ENCODE results near the gene TMA7B. TPM values are rescaled to one million over a fixed set of nuclear protein-coding genes. Genes with fewer than 3 reads are reported as not detected.

The TMA7B gene
- total and polyA plus RNA-seq, 2 donors (not counting 1 experiment from before 2014, with no cell fraction given), result 0.85 to 1.4 TPM

GRCh38 chr22:39926753-39927152 lies 33.4 kb upstream of the TMA7B start:
- H3K4me3 Mint-ChIP-seq, result no peak overlapping the region
- H3K4me1 Mint-ChIP-seq, result peaks cover 36% of the 10 kb centered on the region
- ChIA-PET POLR2A (no interaction called here), CTCF (interaction anchor here (0.8 to 1.9 kb wide), 3 partner anchors 9 to 31 kb away, joined by 3 to 4 read pairs (median 3); no protein-coding TSS in a partner anchor)
- peak overlapping the region; percentile 37 for H3K4me2 ChIP-seq (replicated peaks; ENCODE audit: low read depth, low read length, poor library complexity, severe bottlenecking)
- 83% methylated on average over 2 of the region's 5 CpGs for WGBS (ENCODE audit: insufficient coverage)
- H2AFZ ChIP-seq (ENCODE audit: insufficient read depth, low read depth, low read length, poor library complexity, severe bottlenecking), result no peak overlapping the region
- H3K9me3 Mint-ChIP-seq (ENCODE audit: insufficient read depth), result no peaks in the 10 kb centered on the region
- ATAC-seq (ENCODE audit: low read depth) (no peak), DNase-seq (no peak)
- no peaks in the 10 kb centered on the region for H3K27me3 ChIP-seq (replicated peaks in 1 of 4; ENCODE audit: control extremely low read depth in 1 of 4, control insufficient read depth in 3 of 4, insufficient read depth in 4 of 4, low read length in 3 of 4)
- intact Hi-C loops (cut with micrococcal nuclease), result no loop called here
- no peak overlapping the region for H3K4me3 ChIP-seq (ENCODE audit: control extremely low read depth in 1 of 5, extremely low read depth in 1 of 5, insufficient read depth in 1 of 5, low read depth in 2 of 5, low read length in 4 of 5)
- peaks cover 3% of the 10 kb centered on the region for H4K20me1 ChIP-seq (ENCODE audit: control insufficient read depth, insufficient read depth, low read length, poor library complexity, severe bottlenecking)
- peaks cover 3% of the 10 kb centered on the region in 2 experiments for H3K36me3 ChIP-seq (replicated peaks in 1 of 2; ENCODE audit: control extremely low read depth in 1 of 2, control insufficient read depth in 1 of 2, extremely low read depth in 1 of 2, insufficient read depth in 2 of 2, low read length in 1 of 2)
- H3K27ac Mint-ChIP-seq, result no peak overlapping the region
- H3K9me3 ChIP-seq (ENCODE audit: control extremely low read depth in 1 of 3, control insufficient read depth in 2 of 3, insufficient read depth in 1 of 3, low read length in 2 of 3), result no peaks in the 10 kb centered on the region
- no peak overlapping the region for H3K27ac ChIP-seq (ENCODE audit: low read length in 2 of 2)
- H3K4me1 ChIP-seq (ENCODE audit: control insufficient read depth in 2 of 2, insufficient read depth in 2 of 2, low read length in 2 of 2), result peaks cover 24 to 41% of the 10 kb centered on the region in 2 donors
- TF ChIP-seq, protein P1, sequence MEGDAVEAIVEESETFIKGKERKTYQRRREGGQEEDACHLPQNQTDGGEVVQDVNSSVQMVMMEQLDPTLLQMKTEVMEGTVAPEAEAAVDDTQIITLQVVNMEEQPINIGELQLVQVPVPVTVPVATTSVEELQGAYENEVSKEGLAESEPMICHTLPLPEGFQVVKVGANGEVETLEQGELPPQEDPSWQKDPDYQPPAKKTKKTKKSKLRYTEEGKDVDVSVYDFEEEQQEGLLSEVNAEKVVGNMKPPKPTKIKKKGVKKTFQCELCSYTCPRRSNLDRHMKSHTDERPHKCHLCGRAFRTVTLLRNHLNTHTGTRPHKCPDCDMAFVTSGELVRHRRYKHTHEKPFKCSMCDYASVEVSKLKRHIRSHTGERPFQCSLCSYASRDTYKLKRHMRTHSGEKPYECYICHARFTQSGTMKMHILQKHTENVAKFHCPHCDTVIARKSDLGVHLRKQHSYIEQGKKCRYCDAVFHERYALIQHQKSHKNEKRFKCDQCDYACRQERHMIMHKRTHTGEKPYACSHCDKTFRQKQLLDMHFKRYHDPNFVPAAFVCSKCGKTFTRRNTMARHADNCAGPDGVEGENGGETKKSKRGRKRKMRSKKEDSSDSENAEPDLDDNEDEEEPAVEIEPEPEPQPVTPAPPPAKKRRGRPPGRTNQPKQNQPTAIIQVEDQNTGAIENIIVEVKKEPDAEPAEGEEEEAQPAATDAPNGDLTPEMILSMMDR (IDR thresholded peaks at IDR 0.05), result no peak
- TF ChIP-seq EZH2 (IDR thresholded peaks at IDR 0.05; ENCODE audit: borderline replicate concordance, insufficient read depth, low read depth, low read length, poor library complexity, severe bottlenecking), result no peak
- peaks cover 7% of the 10 kb centered on the region for H3K27me3 Mint-ChIP-seq
- H3K9ac ChIP-seq (ENCODE audit: low read length), result no peak overlapping the region
- peaks cover 72% of the 10 kb centered on the region for H3K79me2 ChIP-seq (ENCODE audit: control insufficient read depth, insufficient read depth, low read length)

DNA sequence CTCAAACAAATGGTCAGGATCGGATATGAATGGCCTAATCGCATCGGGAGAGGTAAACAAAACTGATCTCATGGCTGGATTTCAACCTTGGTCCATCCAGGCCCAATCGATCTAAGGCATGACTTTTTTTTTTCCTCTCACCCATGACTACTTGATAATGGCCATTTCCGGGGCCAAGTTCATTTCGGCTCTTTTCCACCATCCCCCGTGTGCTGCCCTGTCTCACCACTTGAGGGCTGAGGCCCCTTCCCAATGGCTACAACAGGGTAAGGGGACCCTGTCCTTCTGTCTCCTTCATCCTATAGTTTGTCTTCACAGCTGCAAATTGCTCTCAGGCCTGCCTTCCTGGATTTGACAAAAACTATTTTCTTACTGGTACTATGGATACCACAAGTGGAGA lies 32.7 kb upstream of the TMA7B start:
- Histone ChIP-seq H3K36me3 (replicated peaks in 1 of 2; ENCODE audit: control extremely low read depth in 1 of 2, control insufficient read depth in 1 of 2, extremely low read depth in 1 of 2, insufficient read depth in 2 of 2, low read length in 1 of 2) (peaks cover 3% of the 10 kb centered on the region in 2 experiments), H3K27ac (ENCODE audit: low read length in 2 of 2) (no peak overlapping the region), H4K20me1 (ENCODE audit: control insufficient read depth, insufficient read depth, low read length, poor library complexity, severe bottlenecking) (peaks cover 3% of the 10 kb centered on the region), H3K27me3 (replicated peaks in 1 of 4; ENCODE audit: control extremely low read depth in 1 of 4, control insufficient read depth in 3 of 4, insufficient read depth in 4 of 4, low read length in 3 of 4) (no peaks in the 10 kb centered on the region), H3K4me3 (ENCODE audit: control extremely low read depth in 1 of 5, extremely low read depth in 1 of 5, insufficient read depth in 1 of 5, low read depth in 2 of 5, low read length in 4 of 5) (no peak overlapping the region), H3K4me2 (replicated peaks; ENCODE audit: low read depth, low read length, poor library complexity, severe bottlenecking) (no peak overlapping the region), H3K4me1 (ENCODE audit: control insufficient read depth in 2 of 2, insufficient read depth in 2 of 2, low read length in 2 of 2) (peaks cover 25 to 41% of the 10 kb centered on the region in 2 donors), H3K9me3 (ENCODE audit: control extremely low read depth in 1 of 3, control insufficient read depth in 2 of 3, insufficient read depth in 1 of 3, low read length in 2 of 3) (no peaks in the 10 kb centered on the region), H3K9ac (ENCODE audit: low read length) (no peak overlapping the region), H2AFZ (ENCODE audit: insufficient read depth, low read depth, low read length, poor library complexity, severe bottlenecking) (no peak overlapping the region), H3K79me2 (ENCODE audit: control insufficient read depth, insufficient read depth, low read length) (peaks cover 64% of the 10 kb centered on the region)
- H3K4me3 Mint-ChIP-seq, result no peak overlapping the region
- H3K27ac Mint-ChIP-seq, result no peak overlapping the region
- POLR2A ChIA-PET, result no interaction called here
- no peak for ATAC-seq (ENCODE audit: low read depth)
- H3K9me3 Mint-ChIP-seq (ENCODE audit: insufficient read depth), result no peaks in the 10 kb centered on the region
- H3K27me3 Mint-ChIP-seq, result peaks cover 3% of the 10 kb centered on the region
- no peak for DNase-seq
- CTCF ChIA-PET, result interaction anchor here (0.8 to 1.9 kb wide), 2 partner anchors 8 to 17 kb away, joined by 3 to 4 read pairs; no protein-coding TSS in a partner anchor
- 95% methylated on average over 7 of the region's 7 CpGs for WGBS (ENCODE audit: insufficient coverage)
- TF ChIP-seq, protein P1 (IDR thresholded peaks at IDR 0.05), result no peak
- no peak for TF ChIP-seq EZH2 (IDR thresholded peaks at IDR 0.05; ENCODE audit: borderline replicate concordance, insufficient read depth, low read depth, low read length, poor library complexity, severe bottlenecking)
- H3K4me1 Mint-ChIP-seq, result peaks cover 32% of the 10 kb centered on the region
- intact Hi-C loops (cut with micrococcal nuclease), result no loop called here

Data from B cell (primary cell).